HG03045 (cell line): ENCODE measurements around the gene PRSS33.

Experiments used
- ATAC-seq: cut with Tn5 transposase; IDR thresholded peaks from one replicate; pipeline ENCODE4 v1.9.1; 2021; ENCODE audit warnings: mild to moderate bottlenecking, moderate library complexity; ENCODE audit not compliant: unreplicated experiment

PRSS33 gene

GRCh38 chr16:2821487-2822157, 34.3 kb upstream of the PRSS33 start:
- no peak for ATAC-seq

DNA sequence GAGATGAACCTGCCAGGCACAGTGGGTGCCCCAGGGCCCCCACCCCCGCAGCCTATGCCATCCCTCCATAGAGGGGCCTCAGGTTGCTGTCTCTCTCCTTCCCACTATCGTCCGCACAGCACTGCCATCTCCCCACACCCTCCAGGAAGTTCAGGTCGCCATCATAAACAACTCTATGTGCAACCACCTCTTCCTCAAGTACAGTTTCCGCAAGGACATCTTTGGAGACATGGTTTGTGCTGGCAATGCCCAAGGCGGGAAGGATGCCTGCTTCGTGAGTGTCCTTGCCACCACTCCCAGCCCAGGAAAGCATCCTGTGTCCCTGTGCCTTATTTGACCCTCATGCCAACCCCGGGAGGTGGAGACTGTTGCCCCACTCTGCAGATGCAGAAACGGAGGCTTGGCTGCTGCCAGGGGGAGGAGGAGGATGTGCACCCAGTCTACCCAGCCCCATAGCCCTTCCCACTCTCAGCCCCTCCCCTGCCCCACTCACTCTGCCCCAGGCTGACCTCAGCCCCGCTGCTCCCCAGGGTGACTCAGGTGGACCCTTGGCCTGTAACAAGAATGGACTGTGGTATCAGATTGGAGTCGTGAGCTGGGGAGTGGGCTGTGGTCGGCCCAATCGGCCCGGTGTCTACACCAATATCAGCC, 33.6 kb upstream of the PRSS33 start:
- no peak for ATAC-seq

- no peak for ATAC-seq
Observed at GRCh38 chr16:2819939-2820835, 32.8 kb upstream of the PRSS33 start.

DNA sequence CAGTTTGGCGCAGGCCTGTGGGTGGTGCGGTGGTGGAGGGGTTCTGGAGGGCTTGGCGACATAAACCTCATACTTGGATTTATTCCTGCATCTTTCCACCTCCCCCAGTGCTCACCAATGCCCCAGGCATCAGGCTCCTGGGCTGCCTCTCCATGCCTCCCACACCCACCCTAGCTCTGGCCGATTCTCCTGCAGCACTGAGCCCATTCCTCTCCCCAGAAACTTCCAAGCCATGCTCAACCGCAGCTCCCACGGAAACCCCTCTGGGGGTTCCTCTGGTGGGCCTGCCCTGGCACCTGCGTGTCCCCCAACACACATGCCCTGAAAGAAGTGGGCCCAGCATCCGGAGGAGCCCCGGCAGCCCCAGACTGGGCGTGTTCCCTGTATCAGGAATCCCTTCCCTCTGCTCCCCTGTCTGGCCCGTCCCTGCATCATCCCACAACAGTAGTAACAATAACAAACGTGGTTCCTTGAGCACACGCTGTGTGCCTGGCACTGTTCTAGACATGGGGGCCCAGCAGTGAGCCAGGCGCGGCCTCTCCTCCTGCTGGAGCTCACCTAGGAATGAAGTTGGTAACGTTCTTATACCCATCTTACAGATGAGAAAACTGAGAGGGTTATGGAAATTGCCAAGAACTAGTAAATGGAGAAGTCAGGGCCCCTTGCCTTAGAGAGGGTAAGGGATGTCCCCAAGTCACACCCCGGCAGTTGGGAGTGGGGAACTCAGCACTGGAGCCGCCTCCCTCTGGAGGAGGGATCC, 32.0 kb upstream of the PRSS33 start:
- no peak for ATAC-seq

GRCh38 chr16:2818272-2818876, 31.0 kb upstream of the PRSS33 start:
- ATAC-seq, result no peak

- ATAC-seq, result no peak
Observed at GRCh38 chr16:2817340-2818271, 30.2 kb upstream of the PRSS33 start.

GRCh38 chr16:2816751-2817339, 29.5 kb upstream of the PRSS33 start, which contains the start of gene PRSS21:
TSS of gene PRSS21 (plus strand) at chr16:2817237. CDS start at chr16:2817269, 32 bp downstream.
- ATAC-seq, result no peak

- no peak for ATAC-seq
Observed at GRCh38 chr16:2815299-2815771, 28.0 kb upstream of the PRSS33 start.

DNA sequence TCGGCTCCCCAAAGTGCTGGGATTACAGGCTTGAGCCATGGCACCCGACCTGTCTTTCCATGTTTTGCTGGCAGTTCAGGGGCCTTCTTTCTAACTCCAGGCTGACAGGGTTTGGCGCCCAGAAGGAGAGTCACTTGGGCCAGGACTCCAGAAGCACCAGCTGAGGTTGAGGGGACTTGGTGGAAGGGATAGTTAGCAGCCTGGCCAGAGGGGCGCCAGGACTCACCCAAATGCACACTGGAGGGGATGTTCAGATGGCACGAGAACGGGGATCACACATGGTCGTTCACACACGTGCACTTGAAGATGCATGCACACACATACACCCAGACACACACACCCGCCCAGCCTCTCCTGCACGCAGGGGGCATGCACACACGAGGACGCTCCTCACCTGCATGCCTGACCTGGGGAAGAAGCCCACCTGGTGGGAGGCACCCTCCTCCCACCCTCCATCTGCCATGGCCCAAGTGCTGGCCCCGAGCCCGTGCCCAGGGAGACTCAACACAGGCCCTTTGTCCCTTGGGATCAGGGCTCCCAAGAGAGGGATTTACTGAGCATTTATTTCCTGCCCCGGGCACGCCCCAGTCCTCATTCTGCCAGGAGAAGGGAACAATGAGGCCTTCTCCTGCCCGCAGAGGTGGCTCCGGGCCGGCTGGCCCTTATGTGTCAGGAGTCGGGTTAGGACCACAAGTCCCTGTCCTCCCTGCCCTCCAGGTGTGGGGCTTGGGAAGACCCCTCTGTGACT, 27.4 kb upstream of the PRSS33 start:
- no peak for ATAC-seq

DNA sequence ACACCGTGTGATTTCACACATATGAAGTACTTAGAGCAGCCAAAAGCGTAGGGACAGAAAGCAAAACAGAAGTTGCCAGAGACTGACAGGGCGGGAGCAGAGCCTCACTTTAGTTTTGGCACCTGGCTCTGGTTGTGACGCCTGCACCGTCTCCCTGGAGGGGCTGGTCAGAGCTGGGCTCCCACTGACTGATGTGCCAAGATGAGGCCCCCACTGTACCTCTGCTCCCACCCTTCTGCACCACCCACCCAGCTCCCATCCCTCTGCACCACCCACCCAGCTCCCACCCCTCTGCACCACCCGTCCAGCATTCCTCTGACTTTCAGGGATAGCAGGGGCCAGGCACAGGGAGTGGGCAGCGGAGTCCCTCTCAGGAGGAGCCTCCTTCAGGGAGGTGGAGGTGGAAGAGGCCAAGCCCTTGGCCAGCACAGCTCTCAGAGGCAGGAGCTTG, 26.4 kb upstream of the PRSS33 start:
- ATAC-seq, result no peak

- ATAC-seq, result no peak
Observed at GRCh38 chr16:2811703-2812471, 24.5 kb upstream of the PRSS33 start.

- no peak for ATAC-seq
Observed at GRCh38 chr16:2810651-2811050, 23.3 kb upstream of the PRSS33 start.

DNA sequence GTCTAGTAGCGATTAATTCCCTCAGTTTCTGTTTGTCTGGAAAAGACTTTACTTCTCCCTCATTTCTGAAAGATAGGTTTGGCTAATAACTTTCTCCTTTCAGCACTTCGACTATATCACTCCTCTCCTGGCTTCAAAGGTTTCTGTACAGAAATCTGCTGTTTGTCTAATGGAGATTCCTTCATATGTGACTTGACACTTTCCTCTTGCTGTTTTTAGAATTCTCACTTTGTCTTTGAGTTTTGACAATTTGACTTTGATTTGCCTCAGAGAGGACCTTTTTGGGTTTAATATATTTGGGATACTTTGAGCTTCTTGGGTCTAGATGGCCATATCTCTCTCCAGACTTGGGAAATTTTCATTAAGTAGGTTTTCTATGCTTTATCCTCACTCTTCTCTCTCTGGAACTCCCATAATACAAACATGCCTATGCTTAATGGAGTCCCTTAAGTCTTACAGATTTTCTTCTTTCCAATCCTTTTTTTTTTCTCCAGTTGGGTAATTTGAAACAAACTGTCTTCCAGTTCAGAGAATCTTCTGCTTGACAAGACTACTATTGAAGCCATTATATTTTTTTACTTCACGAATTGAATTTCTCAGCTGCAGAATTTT, 21.9 kb upstream of the PRSS33 start:
- ATAC-seq, result no peak

DNA sequence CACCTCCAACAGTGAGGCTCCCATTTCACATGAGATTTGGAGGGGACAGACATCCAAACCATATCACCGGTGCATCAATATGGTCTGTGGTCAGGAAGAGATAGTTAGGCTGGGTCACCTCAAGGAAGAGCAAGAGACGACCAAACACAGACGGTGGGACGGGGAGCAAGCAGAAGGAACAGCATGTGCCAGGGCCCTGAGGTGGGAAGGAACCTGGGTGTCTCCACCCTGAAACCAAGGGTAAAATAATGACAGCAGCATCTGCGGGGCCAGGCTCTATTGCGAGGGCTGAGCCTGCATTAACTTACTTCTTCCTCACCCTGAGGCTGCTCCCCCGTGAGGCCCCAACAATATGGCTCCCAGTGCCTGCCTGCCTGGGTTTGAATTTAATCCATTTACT, 20.8 kb upstream of the PRSS33 start:
- ATAC-seq, result no peak

- ATAC-seq, result no peak
Observed at GRCh38 chr16:2806286-2806685, 18.9 kb upstream of the PRSS33 start.

DNA sequence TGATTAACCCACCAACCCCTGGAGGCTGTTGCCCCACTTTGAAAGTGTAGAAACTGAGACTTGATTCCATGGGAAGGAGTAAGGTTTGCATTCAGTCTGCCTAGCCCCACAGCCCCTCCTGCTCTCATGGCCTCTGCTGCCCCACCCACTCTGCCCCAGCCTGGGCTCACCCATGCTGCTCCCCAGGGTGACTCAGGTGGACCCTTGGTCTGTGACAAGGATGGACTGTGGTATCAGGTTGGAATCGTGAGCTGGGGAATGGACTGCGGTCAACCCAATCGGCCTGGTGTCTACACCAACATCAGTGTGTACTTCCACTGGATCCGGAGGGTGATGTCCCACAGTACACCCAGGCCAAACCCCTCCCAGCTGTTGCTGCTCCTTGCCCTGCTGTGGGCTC, 17.4 kb upstream of the PRSS33 start:
- no peak for ATAC-seq
